GM18907 (cell line): ENCODE results near the gene CLK1.

Experiments used
- ATAC-seq: cut with Tn5 transposase; IDR thresholded peaks from one replicate; pipeline ENCODE4 v1.9.1; 2021; ENCODE audit warnings: mild to moderate bottlenecking, moderate library complexity; ENCODE audit not compliant: unreplicated experiment

Gene CLK1

GRCh38 chr2:200811333-200812121, 52.9 kb downstream of the CLK1 start, which contains the start of gene BZW1:
TSS of gene BZW1 (plus strand) at chr2:200811910. CDS start at chr2:200813218, 1,308 bp downstream.
- peak; percentile 86 for ATAC-seq

GRCh38 chr2:200810998-200811332, 53.5 kb downstream of the CLK1 start:
- no peak for ATAC-seq

- no peak for ATAC-seq
These were observed 54.0 kb downstream of the CLK1 start for GRCh38 chr2:200810252-200810997.

GRCh38 chr2:200809506-200810251, 54.8 kb downstream of the CLK1 start:
- no peak for ATAC-seq
